SK-N-SH (cell line): ENCODE data around the gene TNFRSF21.
"Not testable (repeated sequence)": the region's sequence is repeated elsewhere in the genome, so short reads cannot be mapped to it uniquely, and the experiment has no call there.

Experiments
- TAF1 ChIP-seq: IDR thresholded peaks from 2 replicates; pipeline ENCODE4 v1.6.1; 2012; ENCODE audit warnings: low read depth, mild to moderate bottlenecking, low read length, moderate library complexity, borderline replicate concordance
- TF ChIP-seq, protein P1 (sequence below): fragments of 200-600 bp; sonication (generic); IDR thresholded peaks from 2 replicates; pipeline ENCODE4 v1.6.1; 2017; ENCODE audit warnings: antibody characterized with exemption, mild to moderate bottlenecking, moderate library complexity

DNA sequence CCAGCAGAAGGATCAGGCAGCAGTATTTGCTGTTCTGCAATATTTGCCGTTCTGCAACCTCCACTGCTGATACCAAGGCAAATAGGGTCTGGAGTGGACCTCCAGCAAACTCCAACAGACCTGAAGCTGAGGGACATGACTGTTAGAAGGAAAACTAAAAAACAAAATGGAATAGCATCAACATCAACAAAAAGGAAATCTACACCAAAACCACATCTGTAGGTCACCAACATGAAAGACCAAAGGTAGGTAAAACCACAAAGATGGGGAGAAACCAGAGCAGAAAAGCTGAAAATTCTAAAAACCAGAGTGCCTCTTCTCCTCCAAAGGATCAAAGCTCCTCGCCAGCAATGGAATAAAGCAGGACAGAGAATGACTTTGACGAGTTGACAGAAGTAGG is 18.9 kb upstream of the TNFRSF21 start:
- TF ChIP-seq TAF1: not testable (repeated sequence)
- TF ChIP-seq, protein P1, sequence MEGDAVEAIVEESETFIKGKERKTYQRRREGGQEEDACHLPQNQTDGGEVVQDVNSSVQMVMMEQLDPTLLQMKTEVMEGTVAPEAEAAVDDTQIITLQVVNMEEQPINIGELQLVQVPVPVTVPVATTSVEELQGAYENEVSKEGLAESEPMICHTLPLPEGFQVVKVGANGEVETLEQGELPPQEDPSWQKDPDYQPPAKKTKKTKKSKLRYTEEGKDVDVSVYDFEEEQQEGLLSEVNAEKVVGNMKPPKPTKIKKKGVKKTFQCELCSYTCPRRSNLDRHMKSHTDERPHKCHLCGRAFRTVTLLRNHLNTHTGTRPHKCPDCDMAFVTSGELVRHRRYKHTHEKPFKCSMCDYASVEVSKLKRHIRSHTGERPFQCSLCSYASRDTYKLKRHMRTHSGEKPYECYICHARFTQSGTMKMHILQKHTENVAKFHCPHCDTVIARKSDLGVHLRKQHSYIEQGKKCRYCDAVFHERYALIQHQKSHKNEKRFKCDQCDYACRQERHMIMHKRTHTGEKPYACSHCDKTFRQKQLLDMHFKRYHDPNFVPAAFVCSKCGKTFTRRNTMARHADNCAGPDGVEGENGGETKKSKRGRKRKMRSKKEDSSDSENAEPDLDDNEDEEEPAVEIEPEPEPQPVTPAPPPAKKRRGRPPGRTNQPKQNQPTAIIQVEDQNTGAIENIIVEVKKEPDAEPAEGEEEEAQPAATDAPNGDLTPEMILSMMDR: not testable (repeated sequence)
